CD4-positive, alpha-beta T cell treated with Interleukin-6 for 4 hours (primary cell): ENCODE results near the gene IPPK.
"Not testable (repeated sequence)": the region's sequence is repeated elsewhere in the genome, so short reads cannot be mapped to it uniquely, and the experiment has no call there.

Experiments
- DNase-seq: peaks from one replicate; pipeline ENCODE4 v3.0.0-alpha.2; 2020; ENCODE audit warnings: mixed read lengths

IPPK gene

DNA sequence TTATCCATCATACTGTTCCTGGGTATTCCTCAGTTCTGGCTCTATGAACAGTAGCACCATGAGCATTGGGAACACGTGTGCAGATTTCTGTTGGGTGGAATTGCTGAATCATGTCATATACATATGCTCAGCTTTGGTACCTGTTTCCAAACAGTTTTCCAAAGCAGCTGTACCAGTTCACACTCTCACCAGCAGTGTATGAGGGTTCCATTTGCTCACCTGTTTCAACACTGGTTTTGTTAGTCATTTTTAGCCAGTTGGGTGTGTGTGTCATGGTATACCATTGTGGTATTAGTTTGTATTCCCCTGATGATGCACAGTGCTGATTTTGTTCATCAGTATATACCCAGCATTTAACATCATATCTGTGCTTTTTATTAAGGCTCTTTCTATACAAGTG lies 77.4 kb downstream of the IPPK start:
- no peak for DNase-seq

DNA sequence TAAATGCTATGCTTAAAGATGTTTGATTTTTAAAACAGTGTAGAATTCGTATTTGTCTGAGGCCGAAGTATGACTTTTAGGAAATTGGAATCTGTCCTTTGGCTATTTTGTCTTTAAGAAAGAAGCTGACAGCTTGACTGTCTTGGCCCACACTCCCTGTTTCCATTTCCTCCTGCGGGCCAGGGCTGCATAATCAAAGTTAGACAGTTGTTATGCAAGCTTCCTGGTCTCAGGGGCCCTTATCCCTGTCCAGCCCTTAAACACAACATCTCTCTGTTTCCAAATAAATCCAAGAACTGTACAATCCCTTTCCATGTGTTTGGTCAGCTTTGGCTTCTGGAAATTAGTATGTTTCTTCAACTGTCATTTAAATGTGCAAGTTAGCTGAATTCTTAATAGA lies 79.6 kb downstream of the IPPK start:
- no peak for DNase-seq

DNA sequence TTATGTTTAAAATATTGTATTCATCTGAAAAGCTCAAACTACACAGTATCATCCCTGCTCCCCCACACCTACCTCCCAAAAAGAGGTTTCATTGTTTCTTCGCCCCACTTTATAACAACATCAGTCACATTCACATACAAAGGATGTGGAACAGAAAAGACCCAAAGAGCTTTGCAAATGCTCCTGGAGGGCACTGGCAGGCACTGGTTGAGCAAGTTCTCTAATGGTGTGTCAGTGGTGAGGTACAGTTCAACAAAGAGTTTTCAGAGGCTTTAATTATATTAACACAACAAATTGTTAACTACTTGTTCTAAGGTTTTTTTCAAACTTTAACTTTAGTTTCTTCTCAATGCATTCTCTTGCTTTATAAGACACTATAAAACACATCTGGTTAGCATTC lies 80.0 kb downstream of the IPPK start:
- no peak for DNase-seq

DNA sequence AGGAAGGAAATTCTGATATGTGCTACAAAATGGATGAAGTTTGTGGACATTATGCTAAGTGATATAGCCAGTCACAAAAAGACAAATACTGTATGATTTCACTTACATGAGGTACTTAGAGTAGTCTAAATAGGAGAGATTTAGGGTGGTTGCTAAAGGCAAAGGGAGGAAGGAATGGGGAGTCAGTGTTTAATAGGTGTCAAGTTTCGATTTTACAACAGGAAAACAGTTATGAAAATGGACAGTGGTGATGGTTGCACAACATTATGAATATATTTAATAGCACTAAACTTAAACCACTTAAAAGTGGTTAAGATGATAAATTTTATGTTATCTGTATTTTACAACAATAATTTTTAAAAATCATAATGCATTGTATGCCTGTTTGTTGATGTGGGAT lies 93.8 kb downstream of the IPPK start:
- DNase-seq, result no peak

DNA sequence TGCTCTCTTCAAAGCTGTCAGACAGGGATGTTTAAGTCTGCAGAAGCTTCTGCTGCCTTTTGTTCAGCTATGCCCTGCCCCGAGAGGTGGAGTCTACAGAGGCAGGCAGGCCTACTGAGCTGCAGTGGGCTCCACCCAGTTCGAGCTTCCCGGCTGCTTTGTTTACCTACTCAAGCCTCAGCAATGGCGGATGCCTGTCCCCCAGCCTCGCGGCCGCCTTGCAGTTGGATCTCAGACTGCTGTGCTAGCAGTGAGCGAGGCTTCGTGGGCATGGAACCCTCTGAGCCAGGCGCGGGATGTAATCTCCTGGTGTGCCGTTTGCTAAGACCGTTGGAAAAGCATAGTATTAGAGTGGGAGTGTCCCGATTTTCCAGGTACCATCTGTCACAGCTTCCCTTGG lies 96.3 kb downstream of the IPPK start:
- DNase-seq, result not testable (repeated sequence)

DNA sequence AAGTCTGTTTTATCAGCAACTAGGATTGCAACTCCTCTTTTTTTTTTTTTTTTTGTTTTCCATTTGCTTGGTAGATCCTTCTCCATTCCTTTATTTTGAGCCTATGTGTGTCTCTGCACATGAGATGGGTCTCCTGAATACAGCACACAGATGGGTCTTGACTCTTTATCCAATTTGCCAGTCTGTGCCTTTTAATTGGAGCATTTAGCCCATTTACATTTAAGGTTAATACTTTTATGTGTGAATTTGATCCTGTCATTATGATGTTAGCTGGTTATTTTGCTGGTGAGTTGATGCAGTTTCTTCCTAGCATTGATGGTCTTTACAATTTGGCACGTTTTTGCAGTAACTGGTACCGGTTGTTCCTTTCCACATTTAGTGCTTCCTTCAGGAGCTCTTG lies 98.1 kb downstream of the IPPK start:
- DNase-seq, result not testable (repeated sequence)

DNA sequence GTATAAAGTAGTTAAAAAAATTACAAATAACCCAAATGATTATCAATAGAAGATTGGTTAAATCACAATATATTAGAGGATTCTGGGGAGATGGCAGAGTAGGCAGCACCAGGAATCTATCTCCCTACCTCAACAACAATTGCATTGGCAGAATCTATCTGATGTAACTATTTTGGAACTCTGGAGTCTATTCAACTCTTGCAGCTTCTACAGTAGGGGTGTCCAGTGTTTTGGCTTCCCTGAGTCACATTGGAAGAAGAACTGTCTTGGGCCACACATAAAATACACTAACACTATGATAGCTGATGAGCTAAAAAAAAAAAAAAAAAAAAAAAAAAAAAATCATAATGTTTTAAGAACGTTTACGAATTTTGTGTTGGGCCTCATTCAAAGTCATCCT lies 104.9 kb downstream of the IPPK start:
- no peak for DNase-seq

DNA sequence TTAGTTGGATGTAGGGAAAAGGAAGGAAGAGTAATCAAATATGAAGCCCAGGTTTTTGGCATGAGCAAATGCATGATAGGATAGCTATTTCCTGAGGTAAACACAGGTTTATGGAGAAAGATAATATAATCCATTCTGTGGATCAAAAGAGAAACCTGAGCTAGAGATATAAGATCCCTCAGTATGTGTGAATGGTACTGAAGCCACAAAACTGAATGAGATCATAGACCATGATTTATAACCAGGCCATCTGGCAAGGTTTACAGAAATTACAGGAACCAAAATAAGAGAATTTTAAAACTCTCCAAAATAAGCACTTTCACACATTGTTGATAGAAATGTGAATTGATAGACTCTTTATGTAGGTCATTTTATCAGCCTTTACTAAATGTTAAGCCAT lies 105.4 kb downstream of the IPPK start:
- DNase-seq, result no peak
